Gastrocnemius medialis (tissue), 4 donors: Measurements from ENCODE around the gene PEX7. TPM values are rescaled to one million over a fixed set of nuclear protein-coding genes. Genes with fewer than 3 reads are reported as not detected.

Source experiments
- ATAC-seq, 2 donors: fragments of 150-250 bp; one replicate each; pipeline ENCODE4 v1.9.1; 2016
- DNase-seq, 2 donors: peaks; one replicate each; pipeline ENCODE4 v3.0.0-alpha.2; 2019
- H3K27ac ChIP-seq, 4 donors: fragments of 200-600 bp; sonication (generic); 1 replicate in 1 of 4; 2 replicates in 3 of 4; pipeline ENCODE4 v1.5.1; 2016 to 2018; ENCODE audit warnings: mild to moderate bottlenecking in 2 of 4, moderate library complexity in 1 of 4
- H3K27me3 ChIP-seq, 3 donors: fragments of 200-600 bp; sonication (generic) in 2 of 3; 1 replicate in 1 of 3; 2 replicates in 2 of 3; pipeline versions ENCODE4 v1.5.1 to v1.6.0; 2016 to 2019; ENCODE audit warnings: mild to moderate bottlenecking in 1 of 3, moderate library complexity in 1 of 3
- H3K36me3 ChIP-seq, 2 donors: fragments of 200-600 bp; sonication (generic) in 1 of 2; one replicate each; pipeline ENCODE4 v1.5.1; 2017 to 2018
- H3K4me1 ChIP-seq, 2 donors: fragments of 200-600 bp; sonication (generic) in 1 of 2; one replicate each; pipeline ENCODE4 v1.5.1; 2016 to 2017; ENCODE audit warnings: mild to moderate bottlenecking in 2 of 2
- H3K4me3 ChIP-seq, 4 donors: fragments of 200-600 bp; sonication (generic) in 3 of 4; 1 replicate in 1 of 4; 2 replicates in 3 of 4; pipeline ENCODE4 v1.5.1; 2016 to 2019; ENCODE audit warnings: mild to moderate bottlenecking in 2 of 4
- H3K9me3 ChIP-seq, 3 donors: fragments of 200-600 bp; sonication (generic) in 2 of 3; 1 replicate in 1 of 3; 2 replicates in 2 of 3; pipeline ENCODE4 v1.5.1; 2016 to 2019
- POLR2A ChIP-seq, 2 donors: fragments of 450-650 bp; IDR thresholded peaks; one replicate each; pipeline ENCODE4 v1.6.1; 2017; ENCODE audit warnings: antibody characterized with exemption in 2 of 2, mild to moderate bottlenecking in 2 of 2, moderate library complexity in 2 of 2
- in situ Hi-C, 4 donors: fragments of 200-750 bp; cut with MboI; loops; one replicate each; pipeline versions ENCODE4 v1.15.0 to v1.8.0; 2017; ENCODE audit warnings: low sequenced_read_pairs in 4 of 4
- intact Hi-C: fragments of 100-400 bp; cut with DNase I; formaldehyde crosslinking; loops from one replicate; pipeline ENCODE4 v1.15.1; 2023; ENCODE audit warnings: low total_unique reads
- total RNA-seq, 4 donors: library from RNA; depleted of rRNA; stranded (reverse); fragments of >200 nt; gene quantifications; one replicate each; pipeline versions ENCODE4 v1.1.0 to v1.2.3, GENCODE V29; 2016
- TF ChIP-seq, protein P1 (sequence below), 5 experiments: fragments of 450-650 bp in 3 of 5; fragments of 200-600 bp in 2 of 5; sonication (generic) in 2 of 5; IDR thresholded peaks in 4 of 5; conservative IDR thresholded peaks in 1 of 5; 1 replicate in 4 of 5; 2 replicates in 1 of 5; pipeline ENCODE4 v1.5.1; 2016 to 2019; ENCODE audit warnings: antibody characterized with exemption in 5 of 5, mild to moderate bottlenecking in 3 of 5, moderate library complexity in 3 of 5

Gene PEX7
- total RNA-seq, 4 donors from 2014 or later = 0.32 to 10.6 (median 6.0) TPM

DNA sequence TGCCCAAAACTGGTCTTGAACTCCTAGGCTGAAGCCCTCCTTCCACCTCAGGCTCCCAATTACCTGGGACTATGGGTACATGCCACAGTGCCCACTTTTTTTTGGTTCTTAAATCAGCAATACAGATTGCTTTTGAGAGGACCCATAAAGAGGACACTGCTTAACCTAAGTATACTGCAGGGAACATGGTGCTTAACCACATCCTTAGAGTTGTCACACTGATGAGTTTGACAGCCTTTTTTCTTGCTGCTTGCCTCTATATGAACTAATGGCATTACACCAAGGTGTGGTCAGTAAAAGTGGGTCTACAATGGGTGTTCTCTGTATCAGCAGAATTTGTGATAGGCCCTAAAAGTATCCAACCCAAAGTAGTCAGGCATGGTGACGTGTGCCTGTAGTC, 92.6 kb downstream of the PEX7 start:
- TF ChIP-seq, protein P1, sequence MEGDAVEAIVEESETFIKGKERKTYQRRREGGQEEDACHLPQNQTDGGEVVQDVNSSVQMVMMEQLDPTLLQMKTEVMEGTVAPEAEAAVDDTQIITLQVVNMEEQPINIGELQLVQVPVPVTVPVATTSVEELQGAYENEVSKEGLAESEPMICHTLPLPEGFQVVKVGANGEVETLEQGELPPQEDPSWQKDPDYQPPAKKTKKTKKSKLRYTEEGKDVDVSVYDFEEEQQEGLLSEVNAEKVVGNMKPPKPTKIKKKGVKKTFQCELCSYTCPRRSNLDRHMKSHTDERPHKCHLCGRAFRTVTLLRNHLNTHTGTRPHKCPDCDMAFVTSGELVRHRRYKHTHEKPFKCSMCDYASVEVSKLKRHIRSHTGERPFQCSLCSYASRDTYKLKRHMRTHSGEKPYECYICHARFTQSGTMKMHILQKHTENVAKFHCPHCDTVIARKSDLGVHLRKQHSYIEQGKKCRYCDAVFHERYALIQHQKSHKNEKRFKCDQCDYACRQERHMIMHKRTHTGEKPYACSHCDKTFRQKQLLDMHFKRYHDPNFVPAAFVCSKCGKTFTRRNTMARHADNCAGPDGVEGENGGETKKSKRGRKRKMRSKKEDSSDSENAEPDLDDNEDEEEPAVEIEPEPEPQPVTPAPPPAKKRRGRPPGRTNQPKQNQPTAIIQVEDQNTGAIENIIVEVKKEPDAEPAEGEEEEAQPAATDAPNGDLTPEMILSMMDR (IDR thresholded peaks at IDR 0.05 in 4 of 5, conservative IDR thresholded peaks at IDR 0.05 in 1 of 5) = no peak
- no peak for TF ChIP-seq POLR2A (IDR thresholded peaks at IDR 0.05)
- DNase-seq (no peak), ATAC-seq (no peak)
- Histone ChIP-seq H3K36me3 (peaks cover 0 to 15% of the 10 kb centered on the region in 2 donors), H3K4me1 (no peaks in the 10 kb centered on the region), H3K9me3 (no peaks in the 10 kb centered on the region), H3K27ac (no peak overlapping the region), H3K27me3 (peaks cover 7 to 32% (median 11%) of the 10 kb centered on the region in 3 donors), H3K4me3 (no peak overlapping the region)
- in situ Hi-C loops (no loop called here), intact Hi-C loops (no loop called here)

DNA sequence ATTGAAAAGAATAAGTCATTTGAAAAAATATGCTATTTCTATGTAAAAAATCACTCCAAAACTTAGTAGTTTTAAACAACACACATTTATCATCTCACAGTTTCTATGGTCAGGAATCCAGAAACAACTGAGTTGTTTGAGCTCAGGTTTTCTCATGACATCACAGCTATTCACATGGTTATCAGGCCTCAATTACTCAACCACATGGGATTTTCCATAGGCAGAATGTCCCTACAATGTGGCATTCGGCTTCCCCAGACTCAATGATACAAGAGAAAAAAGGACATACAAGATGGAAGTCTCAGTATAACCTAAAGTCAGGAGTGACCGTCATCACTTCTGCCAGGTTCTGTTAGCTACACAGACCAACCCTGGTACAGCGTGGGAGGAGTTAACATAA, 96.3 kb downstream of the PEX7 start:
- Histone ChIP-seq H3K27me3 (peaks cover 43 to 66% (median 45%) of the 10 kb centered on the region in 3 donors), H3K36me3 (peaks cover 0 to 15% of the 10 kb centered on the region in 2 donors), H3K4me3 (no peak overlapping the region), H3K27ac (no peak overlapping the region), H3K9me3 (no peaks in the 10 kb centered on the region), H3K4me1 (peaks cover 8 to 29% of the 10 kb centered on the region in 2 donors)
- ATAC-seq = no peak
- no peak for TF ChIP-seq POLR2A (IDR thresholded peaks at IDR 0.05)
- TF ChIP-seq, protein P1 (IDR thresholded peaks at IDR 0.05 in 4 of 5, conservative IDR thresholded peaks at IDR 0.05 in 1 of 5) = no peak
- intact Hi-C loops (no loop called here), in situ Hi-C loops (no loop called here)
- no peak for DNase-seq

- in situ Hi-C loops = no loop called here
- no peak for TF ChIP-seq POLR2A (IDR thresholded peaks at IDR 0.05)
- TF ChIP-seq, protein P1 (IDR thresholded peaks at IDR 0.05 in 4 of 5, conservative IDR thresholded peaks at IDR 0.05 in 1 of 5) = no peak
- intact Hi-C loops = no loop called here
- Histone ChIP-seq H3K36me3 (peaks cover 0 to 5% of the 10 kb centered on the region in 2 donors), H3K27me3 (peaks cover 43 to 66% (median 47%) of the 10 kb centered on the region in 3 donors), H3K9me3 (no peaks in the 10 kb centered on the region), H3K4me3 (peak overlapping the region in 1 of 4 donors; percentile 68), H3K27ac (no peak overlapping the region), H3K4me1 (peaks cover 8 to 29% of the 10 kb centered on the region in 2 donors)
- DNase-seq = no peak
- no peak for ATAC-seq
These were observed 97.8 kb downstream of the PEX7 start for GRCh38 chr6:136920216-136920615.

DNA sequence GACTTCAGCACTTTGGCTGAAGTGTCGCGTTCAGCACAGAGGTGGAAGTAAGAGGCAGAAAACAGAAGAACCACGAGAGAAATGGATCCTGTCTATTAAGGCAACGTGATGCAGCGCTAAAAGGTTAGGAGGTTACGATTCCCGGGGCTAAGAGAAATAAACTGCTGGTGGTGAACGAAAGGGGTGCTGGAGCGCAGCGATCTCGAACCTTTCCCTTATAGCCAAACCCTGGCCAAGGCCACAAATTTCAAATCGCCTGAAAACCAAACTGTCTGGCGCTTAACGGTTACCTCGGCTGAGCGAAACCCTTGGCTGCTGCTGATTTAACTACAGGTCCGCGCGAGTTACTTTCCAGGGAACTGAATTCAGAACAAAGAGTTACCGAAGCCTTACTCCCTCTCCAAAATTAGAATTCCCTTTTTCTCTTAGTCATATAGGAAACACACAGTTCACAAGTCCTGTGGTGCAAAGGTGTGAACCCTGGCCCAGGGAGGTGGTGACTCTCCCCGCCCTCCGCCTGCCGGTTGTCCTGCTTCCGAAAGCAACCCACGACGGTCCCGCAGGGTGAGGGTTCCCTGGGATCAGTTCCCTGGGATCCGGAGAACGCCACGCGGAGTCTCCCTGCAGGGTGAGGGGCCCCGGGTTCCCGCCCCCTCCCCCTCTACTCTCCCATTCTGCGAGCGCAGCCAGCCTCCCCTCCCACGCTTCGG, 98.4 kb downstream of the PEX7 start:
- no peak for DNase-seq

DNA sequence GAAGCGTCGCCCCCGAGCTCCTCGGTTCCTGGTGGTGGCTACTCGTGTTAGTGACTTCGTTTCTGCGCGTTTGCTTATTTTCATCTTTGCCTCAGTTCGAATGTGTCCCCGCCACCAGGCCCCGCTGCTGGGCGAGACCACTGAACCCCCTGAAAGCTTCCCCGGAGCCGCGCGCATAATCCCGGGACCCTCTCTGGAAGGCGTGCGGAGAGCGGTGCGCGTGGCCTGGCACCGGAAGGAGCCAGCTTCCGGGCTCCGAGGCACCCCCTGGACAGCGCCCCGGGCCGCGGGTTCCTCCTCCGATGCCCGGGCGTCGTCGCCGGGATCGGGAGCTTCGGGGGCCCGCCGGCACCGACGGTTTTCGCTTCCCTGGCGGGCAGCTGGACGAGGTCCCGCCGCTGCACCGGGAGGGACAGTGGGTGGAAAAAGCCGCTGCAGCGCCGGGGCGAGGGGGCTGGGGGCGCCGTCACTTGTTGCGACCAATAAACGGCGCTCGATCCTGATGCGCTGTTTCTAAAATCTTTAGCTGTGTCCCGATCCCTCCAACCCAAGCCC, 99.1 kb downstream of the PEX7 start:
- Histone ChIP-seq H3K4me1 (peaks cover 8 to 29% of the 10 kb centered on the region in 2 donors), H3K27ac (no peak overlapping the region), H3K27me3 (peaks cover 43 to 66% (median 47%) of the 10 kb centered on the region in 3 donors), H3K9me3 (no peaks in the 10 kb centered on the region), H3K36me3 (no peaks in the 10 kb centered on the region), H3K4me3 (peak overlapping the region; percentile 47 to 68 (median 53))
- ATAC-seq (no peak), DNase-seq (no peak)
- TF ChIP-seq, protein P1 (IDR thresholded peaks at IDR 0.05 in 4 of 5, conservative IDR thresholded peaks at IDR 0.05 in 1 of 5) = no peak
- no peak for TF ChIP-seq POLR2A (IDR thresholded peaks at IDR 0.05)
- intact Hi-C loops (no loop called here), in situ Hi-C loops (no loop called here)

More for the DNA sequence above, 98.4 kb downstream of the PEX7 start:
- peak overlapping the region; percentile 47 to 68 (median 53) for H3K4me3 ChIP-seq
- H3K27ac ChIP-seq = no peak overlapping the region
- ATAC-seq = no peak
- peaks cover 43 to 66% (median 47%) of the 10 kb centered on the region in 3 donors for H3K27me3 ChIP-seq
- intact Hi-C loops (no loop called here), in situ Hi-C loops (no loop called here)
- no peaks in the 10 kb centered on the region for H3K9me3 ChIP-seq
- H3K4me1 ChIP-seq = peaks cover 8 to 29% of the 10 kb centered on the region in 2 donors
- H3K36me3 ChIP-seq = no peaks in the 10 kb centered on the region
- no peak for TF ChIP-seq POLR2A (IDR thresholded peaks at IDR 0.05)
